Endothelial cell of umbilical vein (primary cell): ENCODE results near the gene SIX5. TPM values are rescaled to one million over a fixed set of nuclear protein-coding genes. Genes with fewer than 3 reads are reported as not detected.

Experiments used
- BruUV-seq: library from RNA; stranded (reverse); fragments of 400-500 nt; replicated peaks from 2 replicates; lab custom pipeline; 2021; lab: Mats Ljungman, UMichigan
- CTCF ChIA-PET: fragments of 300-600, 350-600 bp; sonication (Branson Sonifier 250); formaldehyde crosslinking; loops from one replicate; lab custom pipeline; 2021; ENCODE audit warnings: antibody characterized with exemption, inconsistent platforms; lab: Charles Lee
- POLR2A ChIA-PET: fragments of 300-600, 350-600 bp; sonication (Branson Sonifier 250); formaldehyde crosslinking; loops from one replicate; lab custom pipeline; 2021; ENCODE audit warnings: antibody characterized with exemption, inconsistent platforms; lab: Charles Lee
- DNase-seq: peaks from one replicate; pipeline ENCODE4 v3.0.0-alpha.2; 2011; ENCODE audit warnings: low read depth, low spot score
- FAIRE-seq: peaks from 2 replicates; lab custom pipeline; 2011; peaks lifted over from hg19 to GRCh38; lab: Jason Lieb, UNC
- H2AFZ ChIP-seq: 2 replicates; pipeline ENCODE4 v1.6.0; 2012; ENCODE audit warnings: low read depth, low read length, control low read depth, inconsistent platforms
- H3K27ac ChIP-seq: 2 replicates; pipeline ENCODE4 v1.5.1; 2011; ENCODE audit warnings: low read depth, mild to moderate bottlenecking, control low read depth, low read length, moderate library complexity; ENCODE audit not compliant: insufficient read depth
- H3K27me3 ChIP-seq, 2 experiments: 2 replicates each; pipeline versions ENCODE4 v1.6.0 to v1.6.1; 2011; ENCODE audit warnings: low read length in 2 of 2, mixed read lengths in 1 of 2; ENCODE audit not compliant: control insufficient read depth in 2 of 2, insufficient read depth in 2 of 2
- H3K36me3 ChIP-seq, 2 experiments: 2 replicates in 1 of 2; 3 replicates in 1 of 2; pipeline ENCODE4 v1.5.1; 2011; ENCODE audit warnings: low read length in 2 of 2, mild to moderate bottlenecking in 1 of 2, moderate library complexity in 1 of 2; ENCODE audit not compliant: control insufficient read depth in 2 of 2, insufficient read depth in 2 of 2; ENCODE audit errors: extremely low read depth in 1 of 2
- H3K4me1 ChIP-seq: 3 replicates; pipeline ENCODE4 v1.5.1; 2011; ENCODE audit warnings: mild to moderate bottlenecking, low read length; ENCODE audit not compliant: control insufficient read depth, insufficient read depth; ENCODE audit errors: extremely low read depth
- H3K4me2 ChIP-seq: 2 replicates; pipeline ENCODE4 v1.6.1; 2011; ENCODE audit warnings: low read length, control low read depth, mixed read lengths; ENCODE audit not compliant: insufficient read depth
- H3K4me3 ChIP-seq, 3 experiments: fragments of 200-600 bp in 1 of 3; sonication (generic), shearing (Covaris generic) in 1 of 3; replicated peaks in 1 of 3; 2 replicates each; pipeline ENCODE4 v1.5.1; 2011 to 2016; ENCODE audit warnings: control low read depth in 3 of 3, low read length in 3 of 3, mild to moderate bottlenecking in 2 of 3, inconsistent platforms in 1 of 3, low read depth in 1 of 3, moderate library complexity in 1 of 3; ENCODE audit not compliant: insufficient read depth in 1 of 3
- H3K79me2 ChIP-seq: 2 replicates; pipeline ENCODE4 v1.6.0; 2012; ENCODE audit warnings: low read length, inconsistent platforms; ENCODE audit not compliant: control insufficient read depth, insufficient read depth
- H3K9ac ChIP-seq: replicated peaks from 2 replicates; pipeline ENCODE3; 2011; ENCODE audit warnings: low read length, control low read depth; ENCODE audit not compliant: insufficient read depth; ENCODE audit errors: extremely low read depth
- H3K9me1 ChIP-seq: replicated peaks from 3 replicates; pipeline ENCODE4 v1.6.0; 2011; ENCODE audit warnings: mild to moderate bottlenecking, low read length; ENCODE audit not compliant: control insufficient read depth, insufficient read depth; ENCODE audit errors: extremely low read depth
- H3K9me3 ChIP-seq: replicated peaks from 2 replicates; pipeline ENCODE4 v1.5.1; 2012; ENCODE audit warnings: low read length, inconsistent platforms; ENCODE audit not compliant: control insufficient read depth, insufficient read depth
- H4K20me1 ChIP-seq: replicated peaks from 2 replicates; pipeline ENCODE3; 2011; ENCODE audit warnings: mild to moderate bottlenecking, low read length; ENCODE audit not compliant: control insufficient read depth, insufficient read depth; ENCODE audit errors: extremely low read depth
- MYC ChIP-seq: IDR thresholded peaks from one replicate; pipeline ENCODE4 v1.6.1; 2011; ENCODE audit warnings: mild to moderate bottlenecking, low read depth, low read length
- POLR2A ChIP-seq: IDR thresholded peaks from 2 replicates; pipeline ENCODE4 v1.6.1; 2012; ENCODE audit warnings: low read depth, mild to moderate bottlenecking, control low read depth, low read length
- dilution Hi-C: fragments of 300-500 bp; cut with MboI; formaldehyde crosslinking; loops from one replicate; pipeline ENCODE4 v1.15.0; 2019; ENCODE audit warnings: low sequenced_read_pairs; ENCODE audit not compliant: extremely low pct_ligation_motif_present
- intact Hi-C: fragments of 100-400 bp; cut with micrococcal nuclease; formaldehyde crosslinking; loops from one replicate; pipeline ENCODE4 v1.10.0; 2022
- polyA plus RNA-seq, 4 experiments: library from polyadenylated mRNA; depleted of rRNA in 3 of 4; stranded (reverse) in 3 of 4; unstranded in 1 of 4; fragments of >200 nt; gene quantifications; 2 replicates each; pipeline versions ENCODE4 v1.2.1 to v1.2.3, GENCODE V29; 2011 to 2012; ENCODE audit warnings: missing spikeins in 1 of 4
- total RNA-seq: library from RNA; stranded (reverse); gene quantifications from 2 replicates; pipeline ENCODE4 v1.2.3, GENCODE V29; 2021
- TF ChIP-seq, protein P1 (sequence below), 2 donors: IDR thresholded peaks; 1 replicate in 1 of 2; 2 replicates in 1 of 2; pipeline ENCODE4 v1.5.1; 2011; ENCODE audit warnings: low read length in 2 of 2, mild to moderate bottlenecking in 2 of 2, moderate library complexity in 2 of 2, control low read depth in 1 of 2, inconsistent platforms in 1 of 2, low read depth in 1 of 2; ENCODE audit not compliant: insufficient read depth in 1 of 2; ENCODE audit errors: extremely low read depth in 1 of 2

SIX5 gene
- total and polyA plus RNA-seq, 2 donors (not counting 3 experiments of a cell fraction or from before 2014, with no cell fraction given) = 13.1 to 16.7 TPM

GRCh38 chr19:45816236-45817009, 47.4 kb upstream of the SIX5 start:
- ChIA-PET CTCF (interaction anchor here (0.6 to 2.6 kb wide), 44 partner anchors 8 to 649 kb away, joined by 3 to 38 read pairs (median 6); partner anchors contain the start of genes CCDC61, DMPK, DMWD and FBXO46), POLR2A (interaction anchor here (0.6 kb wide), 2 partner anchors 10 to 34 kb away, joined by 5 to 11 read pairs; partner anchors contain the start of gene DMPK)
- Histone ChIP-seq H3K79me2 (no peaks in the 10 kb centered on the region), H3K9me3 (no peaks in the 10 kb centered on the region), H4K20me1 (no peaks in the 10 kb centered on the region), H3K4me1 (peaks cover 22% of the 10 kb centered on the region), H3K4me2 (no peak overlapping the region), H3K27me3 (no peaks in the 10 kb centered on the region), H2AFZ (no peak overlapping the region), H3K27ac (no peak overlapping the region), H3K36me3 (peaks cover 3 to 9% of the 10 kb centered on the region in 2 experiments), H3K9ac (no peak overlapping the region), H3K4me3 (peak overlapping the region in 2 of 3 experiments; percentile 23 to 60), H3K9me1 (no peaks in the 10 kb centered on the region)
- no TSS peak for BruUV-seq
- no peak for FAIRE-seq
- DNase-seq = no peak
- intact Hi-C loops (loop anchor here (1.0 to 5.0 kb wide), 4 partner anchors 47 to 181 kb away; partner anchors contain the start of genes CCDC61, SIX5 and SYMPK), dilution Hi-C loops (no loop called here)
- TF ChIP-seq, protein P1, sequence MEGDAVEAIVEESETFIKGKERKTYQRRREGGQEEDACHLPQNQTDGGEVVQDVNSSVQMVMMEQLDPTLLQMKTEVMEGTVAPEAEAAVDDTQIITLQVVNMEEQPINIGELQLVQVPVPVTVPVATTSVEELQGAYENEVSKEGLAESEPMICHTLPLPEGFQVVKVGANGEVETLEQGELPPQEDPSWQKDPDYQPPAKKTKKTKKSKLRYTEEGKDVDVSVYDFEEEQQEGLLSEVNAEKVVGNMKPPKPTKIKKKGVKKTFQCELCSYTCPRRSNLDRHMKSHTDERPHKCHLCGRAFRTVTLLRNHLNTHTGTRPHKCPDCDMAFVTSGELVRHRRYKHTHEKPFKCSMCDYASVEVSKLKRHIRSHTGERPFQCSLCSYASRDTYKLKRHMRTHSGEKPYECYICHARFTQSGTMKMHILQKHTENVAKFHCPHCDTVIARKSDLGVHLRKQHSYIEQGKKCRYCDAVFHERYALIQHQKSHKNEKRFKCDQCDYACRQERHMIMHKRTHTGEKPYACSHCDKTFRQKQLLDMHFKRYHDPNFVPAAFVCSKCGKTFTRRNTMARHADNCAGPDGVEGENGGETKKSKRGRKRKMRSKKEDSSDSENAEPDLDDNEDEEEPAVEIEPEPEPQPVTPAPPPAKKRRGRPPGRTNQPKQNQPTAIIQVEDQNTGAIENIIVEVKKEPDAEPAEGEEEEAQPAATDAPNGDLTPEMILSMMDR (IDR thresholded peaks at IDR 0.05; ENCODE audit: extremely low read depth in 1 of 2, insufficient read depth in 1 of 2, low read depth in 1 of 2, low read length in 2 of 2) = no peak
- TF ChIP-seq MYC (no peak), POLR2A (no peak)
